Neural crest cell (in vitro differentiated cells): ENCODE measurements around the gene ZBTB40. TPM values are rescaled to one million over a fixed set of nuclear protein-coding genes. Genes with fewer than 3 reads are reported as not detected.

Experiments used
- DNase-seq: peaks from one replicate; pipeline ENCODE4 v3.0.0; 2021; ENCODE audit warnings: low read depth, mixed read lengths, low spot score
- H3K27ac Mint-ChIP-seq: one replicate; pipeline ENCODE4 v1.8.0; 2021; ENCODE audit warnings: mild to moderate bottlenecking, mixed read lengths; ENCODE audit not compliant: unreplicated experiment
- H3K27me3 Mint-ChIP-seq: 2 replicates; pipeline ENCODE4 v1.8.0; 2021; ENCODE audit warnings: low read depth, mild to moderate bottlenecking, mixed read lengths
- H3K36me3 Mint-ChIP-seq: 2 replicates; pipeline ENCODE4 v1.8.0; 2021; ENCODE audit warnings: low read depth, mild to moderate bottlenecking, mixed read lengths
- H3K4me1 Mint-ChIP-seq: 2 replicates; pipeline ENCODE4 v1.8.0; 2021; ENCODE audit warnings: mixed read lengths
- H3K4me3 Mint-ChIP-seq: one replicate; pipeline ENCODE4 v1.8.0; 2021; ENCODE audit warnings: mild to moderate bottlenecking, mixed read lengths
- H3K9me3 Mint-ChIP-seq: 2 replicates; pipeline ENCODE4 v1.8.0; 2021; ENCODE audit warnings: mixed read lengths
- total RNA-seq: library from RNA; stranded (reverse); gene quantifications from 2 replicates; pipeline ENCODE4 v1.2.1, GENCODE V29; 2021
- TF ChIP-seq, protein P1 (sequence below): fragments of 200-600 bp; sonication (generic); conservative IDR thresholded peaks from 2 replicates; pipeline ENCODE4 v1.5.0; 2021; ENCODE audit warnings: antibody characterized with exemption, mild to moderate bottlenecking

Gene ZBTB40
- total RNA-seq, 1 donor from 2014 or later: 31.8 TPM

GRCh38 chr1:22547818-22548462 lies 96.3 kb downstream of the ZBTB40 start:
- H3K27ac Mint-ChIP-seq: no peak overlapping the region
- TF ChIP-seq, protein P1, sequence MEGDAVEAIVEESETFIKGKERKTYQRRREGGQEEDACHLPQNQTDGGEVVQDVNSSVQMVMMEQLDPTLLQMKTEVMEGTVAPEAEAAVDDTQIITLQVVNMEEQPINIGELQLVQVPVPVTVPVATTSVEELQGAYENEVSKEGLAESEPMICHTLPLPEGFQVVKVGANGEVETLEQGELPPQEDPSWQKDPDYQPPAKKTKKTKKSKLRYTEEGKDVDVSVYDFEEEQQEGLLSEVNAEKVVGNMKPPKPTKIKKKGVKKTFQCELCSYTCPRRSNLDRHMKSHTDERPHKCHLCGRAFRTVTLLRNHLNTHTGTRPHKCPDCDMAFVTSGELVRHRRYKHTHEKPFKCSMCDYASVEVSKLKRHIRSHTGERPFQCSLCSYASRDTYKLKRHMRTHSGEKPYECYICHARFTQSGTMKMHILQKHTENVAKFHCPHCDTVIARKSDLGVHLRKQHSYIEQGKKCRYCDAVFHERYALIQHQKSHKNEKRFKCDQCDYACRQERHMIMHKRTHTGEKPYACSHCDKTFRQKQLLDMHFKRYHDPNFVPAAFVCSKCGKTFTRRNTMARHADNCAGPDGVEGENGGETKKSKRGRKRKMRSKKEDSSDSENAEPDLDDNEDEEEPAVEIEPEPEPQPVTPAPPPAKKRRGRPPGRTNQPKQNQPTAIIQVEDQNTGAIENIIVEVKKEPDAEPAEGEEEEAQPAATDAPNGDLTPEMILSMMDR: no peak

DNA sequence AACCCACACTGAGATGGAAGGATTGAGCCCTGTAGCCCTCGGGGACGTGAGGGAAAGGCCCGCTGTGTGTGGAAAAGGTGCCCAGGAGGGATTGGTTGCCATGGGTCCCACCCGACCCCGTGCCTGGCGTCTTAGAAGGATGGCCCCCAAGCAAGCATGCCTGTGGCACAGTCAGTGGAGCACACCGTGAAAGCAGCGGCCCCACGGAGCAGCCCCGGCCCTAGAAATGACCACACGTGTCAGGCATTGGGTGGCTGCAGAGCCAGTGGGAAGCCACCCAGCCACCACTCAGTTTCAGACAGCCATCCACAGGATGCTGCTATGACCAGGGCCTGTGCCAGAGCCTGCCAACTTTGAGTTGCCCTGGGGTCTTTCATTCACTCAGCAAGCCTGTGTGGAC lies 98.4 kb downstream of the ZBTB40 start:
- Mint-ChIP-seq H3K27ac (no peak overlapping the region), H3K4me1 (peaks cover 13% of the 10 kb centered on the region), H3K4me3 (no peak overlapping the region), H3K36me3 (no peaks in the 10 kb centered on the region), H3K27me3 (peaks cover 44% of the 10 kb centered on the region), H3K9me3 (no peaks in the 10 kb centered on the region)
- TF ChIP-seq, protein P1: no peak
- DNase-seq: no peak

More at GRCh38 chr1:22547818-22548462, 96.3 kb downstream of the ZBTB40 start:
- no peaks in the 10 kb centered on the region for H3K36me3 Mint-ChIP-seq
- no peaks in the 10 kb centered on the region for H3K9me3 Mint-ChIP-seq
- no peak overlapping the region for H3K4me3 Mint-ChIP-seq
- H3K27me3 Mint-ChIP-seq: peaks cover 36% of the 10 kb centered on the region
- H3K4me1 Mint-ChIP-seq: peaks cover 6% of the 10 kb centered on the region
- no peak for DNase-seq

- no peak overlapping the region for H3K27ac Mint-ChIP-seq
- H3K27me3 Mint-ChIP-seq: peaks cover 47% of the 10 kb centered on the region
- no peak overlapping the region for H3K4me3 Mint-ChIP-seq
- H3K4me1 Mint-ChIP-seq: peaks cover 21% of the 10 kb centered on the region
- H3K36me3 Mint-ChIP-seq: no peaks in the 10 kb centered on the region
- no peaks in the 10 kb centered on the region for H3K9me3 Mint-ChIP-seq
- DNase-seq: no peak
- TF ChIP-seq, protein P1: no peak
These were observed 99.9 kb downstream of the ZBTB40 start for GRCh38 chr1:22551591-22551990.

DNA sequence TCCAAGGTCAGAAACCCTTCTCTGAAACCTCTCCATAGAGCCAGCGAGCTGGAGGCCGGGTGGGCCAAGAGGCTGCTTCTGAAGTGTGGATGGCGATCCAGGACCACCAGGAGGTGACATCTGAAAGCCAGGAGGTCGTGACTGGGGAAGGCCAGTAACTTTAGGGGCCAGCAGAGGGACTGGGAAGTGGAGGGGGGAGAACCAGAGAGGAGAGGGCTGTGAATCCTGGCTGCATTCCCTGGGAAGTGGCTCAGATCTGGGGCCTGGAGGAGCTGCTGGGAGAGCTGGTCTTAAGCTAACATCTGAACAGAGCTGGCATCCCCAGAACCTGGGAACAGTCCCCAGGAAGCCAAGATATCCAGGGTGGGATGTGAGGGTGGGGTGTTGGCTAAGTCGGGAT lies 100.4 kb downstream of the ZBTB40 start:
- Mint-ChIP-seq H3K27me3 (peaks cover 47% of the 10 kb centered on the region), H3K36me3 (no peaks in the 10 kb centered on the region), H3K27ac (no peak overlapping the region), H3K9me3 (no peaks in the 10 kb centered on the region), H3K4me3 (no peak overlapping the region), H3K4me1 (peaks cover 25% of the 10 kb centered on the region)
- TF ChIP-seq, protein P1: no peak
- no peak for DNase-seq

DNA sequence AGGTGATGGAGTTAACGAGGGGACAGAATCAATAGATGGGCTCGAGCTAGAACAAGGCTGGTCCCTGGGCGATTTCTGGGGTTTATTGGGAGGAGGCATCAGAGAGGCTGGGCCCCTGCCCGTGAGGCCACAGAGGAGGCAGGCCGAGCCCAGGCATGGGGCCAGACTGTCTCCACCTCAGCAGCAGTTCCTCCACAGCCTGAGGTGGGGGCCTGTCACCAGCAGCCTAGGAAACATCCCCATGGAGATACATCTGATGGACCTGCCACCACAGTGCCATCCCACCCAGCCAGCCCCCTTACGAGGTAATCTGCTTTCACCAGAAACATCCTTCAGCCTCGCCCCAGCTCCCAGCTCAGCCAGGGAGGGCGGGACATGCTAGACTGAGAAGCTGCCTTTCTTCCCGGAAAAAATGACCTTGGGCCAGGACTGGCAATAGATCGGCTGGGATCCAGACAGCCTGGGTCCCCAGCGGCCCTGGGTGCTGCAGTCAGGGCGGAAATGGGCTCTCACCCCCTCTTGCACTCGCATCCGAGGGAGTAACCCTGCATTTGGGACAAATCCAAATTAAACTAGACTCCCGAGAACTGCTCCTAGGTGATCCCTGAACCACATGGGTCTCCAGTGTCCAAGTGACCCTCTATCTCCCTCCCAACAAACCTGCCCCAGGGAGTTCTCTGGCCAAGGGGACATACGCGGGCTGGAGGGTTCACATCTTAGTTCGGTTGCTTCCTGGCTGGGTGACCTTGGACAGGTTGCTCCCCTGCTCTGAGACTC lies 101.6 kb downstream of the ZBTB40 start:
- Mint-ChIP-seq H3K27me3 (peaks cover 42% of the 10 kb centered on the region), H3K4me1 (peaks cover 31% of the 10 kb centered on the region)

More for the DNA sequence above, 101.6 kb downstream of the ZBTB40 start:
- DNase-seq: no peak
- no peak overlapping the region for H3K27ac Mint-ChIP-seq
- H3K9me3 Mint-ChIP-seq: no peaks in the 10 kb centered on the region
- H3K4me3 Mint-ChIP-seq: no peak overlapping the region
- TF ChIP-seq, protein P1: no peak
- H3K36me3 Mint-ChIP-seq: no peaks in the 10 kb centered on the region
